Lower leg skin (tissue), 4 donors: ENCODE results near the gene TRPM3. TPM values are rescaled to one million over a fixed set of nuclear protein-coding genes. Genes with fewer than 3 reads are reported as not detected.

Experiments
- DNase-seq, 2 donors: peaks; one replicate each; pipeline ENCODE4 v3.0.0-alpha.2; 2019; ENCODE audit warnings: low spot score in 2 of 2
- H3K4me3 ChIP-seq: fragments of 200-600 bp; sonication (generic); 2 replicates; pipeline ENCODE4 v1.5.1; 2017; ENCODE audit warnings: mild to moderate bottlenecking, low read depth; ENCODE audit not compliant: poor library complexity, severe bottlenecking
- CTCF ChIP-seq, 3 donors: fragments of 450-650 bp; IDR thresholded peaks; one replicate each; pipeline ENCODE4 v1.5.1; 2016; ENCODE audit warnings: antibody characterized with exemption in 3 of 3, mild to moderate bottlenecking in 3 of 3, moderate library complexity in 2 of 3
- POLR2A ChIP-seq, 2 donors: fragments of 450-650 bp; IDR thresholded peaks; one replicate each; pipeline ENCODE4 v1.6.1; 2016 to 2017; ENCODE audit warnings: antibody characterized with exemption in 2 of 2, mild to moderate bottlenecking in 1 of 2, moderate library complexity in 1 of 2
- WGBS, 2 donors: methylation state at CpG; one replicate each; pipeline ENCODE4 v1.1.5; 2018; 5-methylcytosine and 5-hydroxymethylcytosine counted together
- intact Hi-C: fragments of 100-400 bp; cut with DNase I; formaldehyde crosslinking; loops from one replicate; pipeline ENCODE4 v1.15.0; 2023; ENCODE audit warnings: low total_unique reads
- total RNA-seq, 4 donors: library from RNA; depleted of rRNA; stranded (reverse); fragments of >200 nt; gene quantifications; one replicate each; pipeline ENCODE4 v1.1.0, GENCODE V29; 2016

Gene TRPM3
- total RNA-seq, 4 donors from 2014 or later, result 0.10 to 0.29 TPM; not detected in 2

GRCh38 chr9:70887826-70888225, 233.6 kb downstream of the TRPM3 start:
- WGBS, 2 donors, result 83% methylated on average over 2 of the region's 2 CpGs
- no peak overlapping the region for H3K4me3 ChIP-seq
- intact Hi-C loops, result no loop called here
- DNase-seq, result no peak
- TF ChIP-seq CTCF (IDR thresholded peaks at IDR 0.05) (no peak), POLR2A (IDR thresholded peaks at IDR 0.05) (no peak)

- intact Hi-C loops, result no loop called here
- 62 to 64% methylated on average over 7 of the region's 7 CpGs for WGBS, 2 donors
- TF ChIP-seq CTCF (IDR thresholded peaks at IDR 0.05) (no peak), POLR2A (IDR thresholded peaks at IDR 0.05) (no peak)
- DNase-seq, result no peak
- no peak overlapping the region for H3K4me3 ChIP-seq
Observed at GRCh38 chr9:70883963-70884793, 237.2 kb downstream of the TRPM3 start.

- WGBS, 2 donors, result 79 to 81% methylated on average over 1 of the region's 1 CpG
Observed at GRCh38 chr9:70883056-70883455, 238.4 kb downstream of the TRPM3 start.

GRCh38 chr9:70881333-70881732, 240.1 kb downstream of the TRPM3 start:
- TF ChIP-seq CTCF (IDR thresholded peaks at IDR 0.05) (no peak), POLR2A (IDR thresholded peaks at IDR 0.05) (no peak)
- no peak overlapping the region for H3K4me3 ChIP-seq
- no peak for DNase-seq
- 93% methylated on average over 6 of the region's 6 CpGs for WGBS, 2 donors
- intact Hi-C loops, result no loop called here

More at GRCh38 chr9:70883056-70883455, 238.4 kb downstream of the TRPM3 start:
- no peak for TF ChIP-seq POLR2A (IDR thresholded peaks at IDR 0.05)
- TF ChIP-seq CTCF (IDR thresholded peaks at IDR 0.05), result no peak
- no peak for DNase-seq
- intact Hi-C loops, result no loop called here
- H3K4me3 ChIP-seq, result no peak overlapping the region

- DNase-seq, result no peak
- TF ChIP-seq CTCF (IDR thresholded peaks at IDR 0.05) (no peak), POLR2A (IDR thresholded peaks at IDR 0.05) (no peak)
- intact Hi-C loops, result no loop called here
- no peak overlapping the region for H3K4me3 ChIP-seq
Observed at GRCh38 chr9:70880535-70880934, 240.9 kb downstream of the TRPM3 start.
